HG03439 (cell line): ENCODE results near the gene MBOAT1.
"Not testable (repeated sequence)": the region's sequence is repeated elsewhere in the genome, so short reads cannot be mapped to it uniquely, and the experiment has no call there.

ENCODE experiments used
- ATAC-seq: cut with Tn5 transposase; IDR thresholded peaks from one replicate; pipeline ENCODE4 v1.9.1; 2021; ENCODE audit warnings: mild to moderate bottlenecking, moderate library complexity; ENCODE audit not compliant: unreplicated experiment

The MBOAT1 gene

DNA sequence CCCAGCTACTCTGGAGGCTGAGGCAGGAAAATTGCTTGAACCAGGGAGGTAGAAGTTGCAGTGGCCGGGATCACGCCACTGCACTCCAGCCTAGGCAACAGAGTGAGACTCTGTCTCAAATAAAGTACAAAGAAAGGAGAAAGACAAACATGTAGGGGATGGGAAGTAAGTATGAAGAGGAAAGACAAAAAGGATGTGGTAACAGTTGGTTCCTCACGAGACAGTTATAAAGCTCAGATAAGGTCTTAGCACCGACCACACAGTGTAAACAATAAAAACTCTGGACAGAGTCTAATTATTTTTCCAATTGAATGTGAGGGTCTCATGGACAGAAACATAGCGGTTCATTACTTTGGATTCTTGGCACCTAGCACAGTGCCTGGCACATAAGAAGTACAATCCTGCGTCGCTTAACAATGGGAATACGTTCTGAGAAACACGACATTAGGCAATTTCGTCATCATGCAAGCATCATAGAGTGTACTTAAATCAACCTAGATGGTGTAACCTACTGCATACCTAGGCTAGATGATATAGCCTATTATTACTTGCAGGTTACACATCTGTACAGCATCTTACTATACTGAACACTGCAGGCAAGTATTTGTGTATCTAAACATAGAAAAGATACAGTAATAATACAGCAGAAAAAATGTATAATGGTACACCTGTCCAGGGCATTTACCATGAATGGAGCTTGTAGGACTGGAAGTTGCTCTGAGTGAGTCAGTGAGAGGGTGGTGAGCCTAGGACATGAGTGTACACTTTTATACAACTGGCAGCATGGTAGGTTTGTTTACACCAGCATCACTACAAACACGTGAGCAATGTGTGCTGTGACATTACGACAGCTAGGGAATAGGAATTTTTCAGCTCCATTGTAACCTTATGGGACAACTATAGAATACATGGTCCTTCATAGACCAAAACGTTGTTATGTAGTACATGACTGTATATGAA lies 38.2 kb downstream of the MBOAT1 start:
- ATAC-seq, result no peak

DNA sequence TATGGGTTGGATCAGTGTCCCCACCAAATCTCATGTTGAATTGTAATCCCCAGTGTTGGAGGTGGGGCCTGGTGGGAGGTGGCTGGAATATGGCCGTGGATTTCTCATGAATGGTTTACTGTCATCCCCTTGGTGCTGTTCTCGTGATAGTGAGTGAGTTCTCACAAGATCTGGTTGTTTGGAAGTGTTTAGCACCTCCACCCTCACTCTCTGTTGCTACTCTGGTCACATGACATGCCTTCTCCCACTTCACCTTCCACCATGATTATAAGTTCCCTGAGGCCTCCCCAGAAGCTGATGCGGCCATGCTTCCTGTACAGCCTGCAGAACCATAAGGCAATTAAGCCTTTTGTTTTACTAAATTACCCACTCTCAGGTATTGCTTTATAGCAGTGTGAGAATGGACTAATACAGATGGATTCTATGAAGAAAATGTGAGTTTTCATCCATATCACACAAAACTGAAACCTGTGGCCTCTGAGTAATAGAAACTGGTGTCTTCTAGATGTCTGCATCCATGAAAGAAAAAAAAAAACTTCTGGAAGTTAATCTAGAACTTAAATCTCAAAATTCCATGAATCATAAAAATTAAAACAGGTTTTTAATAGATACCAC lies 39.3 kb downstream of the MBOAT1 start:
- no peak for ATAC-seq

DNA sequence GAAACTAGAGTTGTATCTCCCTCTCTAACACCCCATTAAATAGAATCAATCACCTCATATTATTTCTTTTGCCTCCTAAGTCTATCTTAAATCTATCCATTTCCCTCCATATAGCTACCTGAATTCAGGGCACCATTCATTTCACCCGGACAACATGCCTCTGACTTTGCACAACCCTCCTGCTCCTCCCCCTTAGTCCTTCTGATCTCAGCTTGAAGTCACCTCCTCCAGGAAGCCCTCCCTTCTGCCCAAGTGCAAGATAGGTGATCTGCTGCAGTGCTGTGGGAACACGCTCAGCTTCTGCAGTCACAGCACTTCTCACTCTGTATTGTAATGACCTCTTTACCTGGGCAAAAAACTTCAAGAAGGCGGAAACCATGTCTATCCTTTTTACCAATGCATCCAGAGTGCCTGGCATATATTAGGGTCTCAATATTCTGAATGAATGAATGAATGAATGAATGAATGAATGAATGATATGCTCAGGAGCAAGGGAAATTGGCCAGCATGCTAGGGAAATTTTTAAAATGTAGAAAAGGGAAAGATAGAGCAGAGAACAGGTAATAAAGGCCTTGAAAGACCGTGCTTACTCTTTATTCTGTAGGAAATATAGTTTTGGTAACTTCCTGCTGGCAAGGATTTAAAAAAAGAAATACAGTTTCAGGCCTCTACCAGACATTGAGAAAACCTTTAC lies 41.7 kb downstream of the MBOAT1 start:
- no peak for ATAC-seq

DNA sequence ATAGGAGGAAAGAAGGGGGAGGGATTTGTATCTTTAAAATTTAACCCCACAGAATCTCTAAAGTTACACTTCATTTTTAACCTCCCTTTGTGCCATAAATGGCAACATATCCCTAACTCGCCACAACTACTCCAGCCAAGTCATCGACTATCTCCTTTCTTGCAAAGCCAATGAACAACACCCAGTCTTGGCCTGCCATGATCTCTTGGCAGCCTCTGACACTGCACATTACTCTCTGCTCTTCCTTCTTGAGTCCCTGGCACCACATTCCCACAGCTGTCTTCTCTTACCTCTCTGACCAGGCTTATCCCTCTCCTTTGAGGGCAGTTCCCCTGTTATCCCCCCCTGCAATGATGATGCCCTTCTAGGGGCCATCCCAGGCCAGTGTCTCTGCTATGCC lies 42.5 kb downstream of the MBOAT1 start:
- no peak for ATAC-seq

DNA sequence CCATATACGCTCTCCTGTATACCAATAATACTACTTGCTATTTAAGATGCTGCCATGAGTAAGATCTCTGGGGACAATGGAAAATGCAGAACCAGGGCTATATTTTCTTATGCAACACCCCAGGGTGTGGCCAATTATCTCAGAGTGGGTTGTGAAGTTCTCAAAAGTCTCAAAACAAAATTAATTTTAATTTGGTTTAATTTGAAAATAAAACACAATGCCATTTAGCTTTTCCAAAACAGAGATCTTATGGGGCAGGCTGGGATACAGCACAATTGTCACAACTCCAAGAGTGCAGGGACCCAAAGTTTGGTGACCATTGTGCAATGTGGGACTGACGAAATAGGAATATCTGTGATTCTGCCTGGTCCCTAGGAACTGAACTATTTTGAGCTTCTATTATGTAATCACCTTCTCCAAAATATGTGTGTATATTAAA lies 43.1 kb downstream of the MBOAT1 start:
- no peak for ATAC-seq

DNA sequence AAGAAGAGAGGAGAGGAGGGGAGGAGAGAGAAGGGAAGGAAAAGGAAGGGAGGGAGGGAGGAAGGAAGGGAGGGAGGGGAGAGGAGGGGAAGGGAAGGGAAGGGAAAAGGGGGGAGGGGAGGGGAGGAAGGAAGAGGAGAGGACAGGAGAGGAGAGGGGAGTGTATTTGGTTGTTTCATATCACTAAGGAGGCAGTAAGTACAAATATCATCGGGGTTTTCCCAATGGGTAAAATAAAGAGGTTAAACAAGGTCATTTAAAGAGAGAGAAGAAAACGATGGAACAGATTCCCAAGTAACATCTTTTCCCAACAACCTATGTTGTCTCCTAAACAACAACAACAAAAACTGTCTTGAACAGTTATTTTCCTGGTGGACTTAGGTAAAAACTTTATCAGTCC lies 43.6 kb downstream of the MBOAT1 start:
- ATAC-seq, result no peak

DNA sequence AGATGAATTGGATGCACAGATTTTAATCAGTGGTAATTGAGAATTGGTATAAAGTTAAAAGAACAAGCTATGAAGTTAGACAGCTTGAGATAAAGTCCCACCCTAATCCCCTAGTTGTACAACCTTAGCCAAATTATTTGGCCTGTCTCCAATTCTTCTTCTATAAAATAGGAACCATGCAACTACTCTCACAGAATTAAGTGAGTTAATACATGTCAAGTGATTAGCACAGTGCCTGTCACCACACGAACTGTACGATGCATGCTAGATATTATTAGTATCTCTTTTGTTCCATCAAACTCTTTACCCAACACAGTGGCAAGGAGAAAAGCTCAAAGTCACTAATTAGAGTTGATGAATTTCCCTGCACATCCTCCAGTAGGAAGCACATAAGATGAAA lies 44.7 kb downstream of the MBOAT1 start:
- no peak for ATAC-seq

DNA sequence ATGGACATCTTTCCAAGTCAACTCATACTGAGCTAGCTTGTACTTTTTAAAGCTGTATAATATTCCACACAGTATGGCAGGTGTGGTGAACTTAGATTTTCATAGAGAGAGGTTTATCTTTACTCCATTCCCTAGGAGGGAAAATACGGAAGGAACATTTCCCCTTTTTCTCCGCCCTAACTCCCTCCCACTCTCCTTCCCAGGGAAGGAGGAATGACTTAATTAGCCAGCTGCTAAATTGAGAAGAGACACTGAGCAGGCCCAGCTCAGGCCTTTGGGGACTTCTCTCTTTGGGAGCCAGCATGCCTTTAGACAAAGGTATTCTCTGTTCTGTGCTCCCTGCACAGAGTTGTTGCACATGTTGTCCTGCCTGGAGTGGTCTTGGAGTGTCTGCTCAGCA lies 46.1 kb downstream of the MBOAT1 start:
- no peak for ATAC-seq

DNA sequence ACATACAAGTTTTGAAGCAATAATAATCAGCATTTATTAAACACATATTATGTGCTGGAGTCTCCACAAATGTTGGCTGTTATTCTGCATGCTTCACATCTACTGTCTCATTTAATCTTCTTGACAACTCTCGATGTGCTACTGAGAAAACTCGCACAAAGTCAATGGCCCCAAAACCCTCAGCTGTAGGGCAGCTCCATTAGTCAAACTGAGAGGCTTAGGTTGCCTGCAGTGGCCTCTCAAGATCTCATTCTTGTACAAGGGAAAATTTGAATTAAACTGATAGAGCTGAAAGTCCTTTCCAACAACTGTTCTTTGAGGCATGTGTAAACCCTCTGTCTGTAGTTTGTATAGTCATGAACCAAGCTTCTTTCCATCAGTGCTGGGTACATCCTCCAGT lies 49.8 kb downstream of the MBOAT1 start:
- no peak for ATAC-seq

DNA sequence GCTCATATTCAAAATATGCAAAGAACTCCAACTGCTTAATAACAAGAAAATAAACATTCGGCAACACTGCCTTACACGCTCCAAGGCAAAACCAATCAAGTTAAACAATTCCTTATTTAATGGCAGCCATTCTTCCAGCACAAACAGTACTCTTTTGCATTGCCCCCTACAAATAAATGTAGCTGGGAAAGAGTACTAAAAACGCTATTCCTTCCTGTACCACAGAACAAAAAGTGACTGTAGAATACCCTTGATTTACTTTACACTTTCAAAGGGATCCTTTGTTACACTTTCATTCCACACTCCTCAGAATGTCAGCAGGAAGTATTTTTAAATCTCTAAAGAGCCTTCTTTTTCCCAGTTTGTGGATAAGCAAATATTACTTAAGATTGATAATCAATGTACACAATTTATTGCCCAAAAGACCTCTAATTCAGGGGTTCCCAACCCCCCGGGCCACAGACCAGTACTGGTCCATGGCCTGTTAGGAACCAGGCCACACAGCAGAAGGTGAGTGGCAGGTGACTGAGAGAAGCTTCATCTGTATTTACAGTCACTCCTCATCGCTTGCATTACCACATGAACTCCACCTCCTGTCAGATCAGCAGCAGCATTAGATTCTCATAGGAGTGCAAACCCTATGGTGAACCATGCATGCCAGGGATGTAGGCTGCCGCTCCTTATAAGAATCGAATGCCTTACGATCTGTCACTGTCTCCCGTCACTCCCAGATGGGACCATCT lies 51.6 kb downstream of the MBOAT1 start:
- no peak for ATAC-seq

DNA sequence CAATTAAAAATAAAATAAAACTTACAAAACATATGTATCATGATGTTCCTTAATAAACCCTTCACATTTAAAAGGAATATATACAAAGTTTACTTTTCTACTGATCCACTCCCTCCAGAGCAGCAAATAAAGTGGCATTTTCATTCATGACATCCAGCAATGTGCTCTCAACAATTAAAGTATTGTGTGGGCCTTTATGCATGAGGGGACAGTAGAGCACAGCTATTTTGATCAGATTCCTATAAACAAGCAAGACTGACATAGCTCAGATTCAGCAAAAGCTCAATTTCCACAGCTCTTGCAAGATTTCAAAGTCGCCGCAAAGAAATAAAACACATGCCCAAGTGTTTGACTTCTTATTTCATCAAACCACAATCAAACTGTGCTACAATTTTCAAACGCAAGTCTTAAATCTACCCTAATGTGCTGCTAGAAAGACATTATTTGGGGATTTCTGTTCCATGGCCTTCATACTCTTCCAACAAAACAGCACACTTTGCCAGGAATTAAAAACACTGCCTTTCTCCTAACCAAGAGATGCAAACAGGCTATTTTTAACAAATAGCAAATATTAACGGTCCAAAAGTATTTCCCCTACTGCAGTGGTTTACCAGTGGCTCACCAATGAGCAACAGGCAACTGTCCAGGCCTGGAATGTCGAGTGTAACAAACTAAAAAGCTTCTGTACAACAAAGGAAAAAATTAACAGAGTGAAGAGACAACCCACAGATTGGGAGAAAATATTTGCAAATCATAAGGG lies 52.3 kb downstream of the MBOAT1 start:
- no peak for ATAC-seq

DNA sequence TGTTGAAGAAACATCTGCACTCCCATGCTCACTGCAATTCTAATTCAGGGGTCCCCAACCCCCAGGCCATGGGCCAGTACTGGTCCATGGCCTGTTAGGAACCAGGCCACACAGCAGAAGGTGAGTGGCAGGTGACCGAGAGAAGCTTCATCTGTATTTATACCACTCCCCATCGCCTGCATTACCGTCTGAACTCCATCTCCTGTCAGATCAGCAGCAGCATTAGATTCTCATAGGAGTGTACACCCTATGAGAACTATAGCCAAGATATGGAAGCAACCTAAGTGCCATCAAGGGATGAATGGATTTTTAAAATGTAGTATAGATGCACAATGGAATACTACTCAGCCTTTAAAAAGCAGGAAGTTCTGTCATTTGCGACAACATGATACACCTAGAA lies 53.2 kb downstream of the MBOAT1 start:
- no peak for ATAC-seq

DNA sequence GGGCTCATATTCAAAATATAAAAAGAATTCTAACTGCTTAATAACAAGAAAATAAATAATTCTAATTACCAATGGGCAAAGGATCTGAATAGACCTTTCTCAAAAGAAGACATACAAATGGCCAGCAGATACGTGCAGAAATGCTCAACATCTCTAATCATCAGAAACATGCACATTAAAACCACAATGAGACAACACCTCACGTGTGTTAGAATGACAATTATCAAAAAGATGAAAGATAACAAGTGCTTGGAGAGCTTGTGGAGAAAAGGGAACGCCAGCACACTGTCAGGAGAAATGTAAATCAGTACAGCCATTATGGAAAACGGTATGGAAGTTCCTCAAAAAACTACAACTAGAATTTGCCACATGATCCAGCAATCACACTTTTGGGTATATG lies 53.6 kb downstream of the MBOAT1 start:
- no peak for ATAC-seq

DNA sequence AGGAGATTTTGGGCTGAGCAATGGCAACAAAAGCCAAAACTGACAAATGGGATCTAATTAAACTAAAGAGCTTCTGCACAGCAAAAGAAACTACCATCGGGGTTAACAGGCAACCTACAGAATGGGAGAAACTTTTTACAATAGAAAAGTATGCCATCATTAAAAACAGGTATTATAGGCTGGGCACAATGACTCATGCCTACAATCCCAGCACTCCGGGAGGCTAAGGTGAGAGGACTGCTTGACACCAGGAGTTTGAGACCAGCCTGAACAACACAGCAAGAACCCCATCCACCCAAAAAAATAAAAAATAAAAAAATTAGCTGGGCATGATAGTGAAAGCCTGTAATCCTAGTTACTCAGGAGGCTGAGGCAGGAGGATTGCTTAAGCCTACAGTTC lies 55.4 kb downstream of the MBOAT1 start:
- no peak for ATAC-seq

DNA sequence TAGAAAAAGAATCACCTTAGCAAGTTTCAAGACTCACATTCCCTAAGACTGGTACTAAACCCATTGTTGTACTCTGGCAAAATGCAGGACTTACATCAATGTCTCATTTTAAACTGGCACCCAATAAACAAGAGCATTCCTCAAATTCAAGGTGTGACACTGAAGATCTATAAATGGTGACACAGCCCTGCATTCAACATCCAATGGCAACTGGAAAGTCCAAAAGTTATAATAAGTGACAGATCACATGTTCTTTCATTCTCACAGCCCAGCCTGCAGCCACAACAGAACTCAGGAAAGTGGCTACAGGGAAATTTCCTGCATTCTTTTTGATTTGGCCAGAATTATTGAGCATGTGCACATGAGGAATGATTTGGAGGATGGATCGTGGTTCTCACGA lies 57.5 kb downstream of the MBOAT1 start:
- ATAC-seq, result no peak

DNA sequence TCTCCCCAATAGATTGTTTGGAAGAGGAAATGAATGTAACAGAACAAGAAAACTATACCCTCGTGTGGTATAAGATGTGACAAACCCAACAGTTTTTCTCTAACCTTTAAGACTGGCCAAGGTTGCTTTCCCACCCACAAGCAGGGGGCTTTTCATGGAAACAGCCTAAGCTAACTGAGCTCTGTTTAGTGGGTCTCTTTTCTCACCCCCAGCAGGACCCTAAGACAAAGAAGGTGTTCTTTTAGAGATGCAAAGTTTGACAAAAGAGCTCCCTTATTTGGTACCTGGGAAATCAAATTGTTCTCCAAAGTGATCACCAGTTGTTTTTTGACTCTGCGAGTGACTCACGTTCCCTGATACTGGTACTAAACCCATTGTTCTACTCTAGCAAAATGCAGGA lies 59.1 kb downstream of the MBOAT1 start:
- no peak for ATAC-seq

DNA sequence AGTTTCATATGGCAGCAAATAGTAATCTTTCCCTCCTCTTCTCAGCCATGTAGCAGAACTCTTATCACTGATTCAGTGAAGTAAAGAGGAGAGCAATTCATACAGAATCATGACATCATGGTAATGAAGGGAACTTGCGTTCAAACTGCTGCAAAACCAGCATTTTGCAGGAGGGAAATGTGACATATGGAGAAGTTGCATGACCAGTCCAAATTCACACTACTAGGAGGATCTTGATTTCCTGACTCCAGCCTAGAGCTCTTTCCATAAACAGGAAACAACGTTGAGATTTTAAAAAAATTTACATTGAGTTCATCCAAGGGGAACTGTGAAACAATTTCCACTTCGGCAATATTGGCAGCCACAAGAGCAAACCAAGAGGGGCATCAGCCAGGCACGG lies 63.8 kb downstream of the MBOAT1 start:
- no peak for ATAC-seq

DNA sequence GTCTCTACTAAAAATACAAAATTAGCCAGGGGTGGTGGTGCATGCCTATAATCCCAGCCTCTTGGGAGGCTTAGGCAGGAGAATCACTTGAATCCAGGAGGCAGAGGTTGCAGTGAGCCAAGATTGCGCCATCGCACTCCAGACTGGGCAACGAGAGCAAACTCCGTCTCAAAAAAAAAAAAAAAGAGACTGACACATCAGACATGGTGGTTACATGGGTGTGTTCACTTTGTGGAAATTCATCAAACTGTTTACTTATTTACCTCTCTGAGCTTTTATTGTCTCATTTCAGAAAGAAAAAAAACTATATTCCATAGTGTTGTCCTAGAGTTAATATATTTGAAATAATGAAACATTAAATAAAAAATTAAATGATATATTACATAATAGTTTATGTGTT lies 64.8 kb downstream of the MBOAT1 start:
- ATAC-seq, result no peak

DNA sequence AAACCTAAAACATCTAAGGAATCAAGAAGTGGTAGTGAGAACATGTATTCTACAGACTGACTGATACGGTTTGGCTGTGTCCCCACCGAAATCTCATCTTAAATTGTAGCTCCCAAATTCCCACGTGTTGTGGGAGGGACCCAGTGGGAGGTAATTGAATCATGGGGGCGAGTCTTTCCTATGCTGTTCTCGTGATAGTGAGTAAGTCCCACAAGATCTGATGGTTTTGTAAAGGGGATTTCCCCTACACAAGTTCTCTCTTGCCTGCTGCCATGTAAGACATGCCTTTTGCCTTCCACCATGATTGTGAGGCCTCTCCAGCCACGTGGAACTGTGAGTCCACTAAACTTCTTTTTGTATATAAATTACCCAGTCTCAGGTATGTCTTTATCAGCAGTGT lies 65.4 kb downstream of the MBOAT1 start:
- not testable (repeated sequence) for ATAC-seq

DNA sequence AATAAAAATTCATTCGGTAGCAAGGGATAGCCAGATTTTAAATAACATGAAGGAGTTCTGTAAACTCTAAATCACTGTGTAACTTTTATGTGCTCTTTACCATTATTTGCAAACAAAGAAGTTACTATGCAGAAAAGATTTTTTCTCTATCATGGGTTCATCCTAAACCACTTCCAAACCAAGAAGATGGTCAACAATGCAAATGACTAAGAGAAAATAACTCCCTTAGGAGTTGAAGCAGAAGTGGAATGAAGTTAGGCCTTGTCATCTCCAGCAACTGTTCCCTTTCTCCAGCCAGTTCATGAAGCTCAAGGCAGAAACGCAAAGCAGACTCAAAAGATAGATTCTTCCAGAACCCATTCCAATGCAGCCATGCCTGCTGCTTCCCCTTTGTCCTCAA lies 66.0 kb downstream of the MBOAT1 start:
- ATAC-seq, result no peak
